Measurements from ENCODE around the gene RNF11.

Gene RNF11

DNA sequence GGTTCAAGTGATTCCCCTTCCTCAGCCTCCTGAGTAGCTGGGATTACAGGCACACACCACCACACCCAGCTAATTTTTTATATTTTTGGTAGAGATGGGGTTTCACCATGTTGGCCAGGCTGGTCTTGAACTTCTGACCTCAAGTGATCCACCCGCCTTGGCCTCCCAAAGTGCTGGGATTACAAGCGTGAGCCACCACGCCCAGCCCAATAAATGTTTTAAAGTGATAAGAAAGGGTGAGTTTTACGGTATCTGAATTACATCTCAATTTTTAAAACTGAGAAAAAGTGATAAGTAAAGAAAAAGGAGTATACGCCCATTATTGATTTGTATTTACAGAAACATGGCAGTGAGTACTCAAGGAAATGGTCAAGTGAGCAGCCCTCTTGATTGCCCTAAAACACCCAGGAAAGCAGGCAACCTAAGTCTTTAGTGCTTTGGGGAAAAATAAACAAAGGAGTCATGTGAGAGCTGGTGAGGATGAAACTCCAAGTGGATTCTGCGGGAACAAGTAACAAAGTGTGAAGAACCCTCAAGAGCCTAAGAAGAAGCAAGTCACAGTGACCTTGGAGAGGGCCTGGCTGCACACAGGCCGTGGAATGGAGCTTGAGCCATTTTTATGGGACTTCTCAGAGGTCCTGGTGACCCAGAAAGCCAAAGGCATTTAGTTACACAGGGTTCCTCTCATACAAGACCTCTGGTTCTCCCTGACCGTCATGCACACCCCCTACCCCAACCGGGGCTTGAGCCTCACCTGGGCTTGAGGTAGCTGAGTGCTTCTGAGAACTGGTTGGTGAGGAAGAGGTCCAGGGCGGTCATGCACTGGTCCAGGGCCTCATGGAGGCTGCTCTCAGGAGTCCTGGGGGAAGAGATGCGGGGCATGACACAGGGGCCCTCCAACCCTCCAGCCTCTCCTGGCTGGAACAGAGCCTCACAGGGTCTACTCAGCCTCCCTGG is 85.2 kb downstream of the RNF11 start:
- TF ChIP-seq POLR2A (IDR thresholded peaks at IDR 0.05; ENCODE audit: low read depth, low read length) = no peak
- no peak for TF ChIP-seq POLR2AphosphoS5 (IDR thresholded peaks at IDR 0.05; ENCODE audit: low read depth, low read length)
- TF ChIP-seq TAF1 (IDR thresholded peaks at IDR 0.05; ENCODE audit: borderline replicate concordance, low read depth, low read length) = no peak
- no peak for DNase-seq (ENCODE audit: insufficient read length)
- no peak for FAIRE-seq

DNA sequence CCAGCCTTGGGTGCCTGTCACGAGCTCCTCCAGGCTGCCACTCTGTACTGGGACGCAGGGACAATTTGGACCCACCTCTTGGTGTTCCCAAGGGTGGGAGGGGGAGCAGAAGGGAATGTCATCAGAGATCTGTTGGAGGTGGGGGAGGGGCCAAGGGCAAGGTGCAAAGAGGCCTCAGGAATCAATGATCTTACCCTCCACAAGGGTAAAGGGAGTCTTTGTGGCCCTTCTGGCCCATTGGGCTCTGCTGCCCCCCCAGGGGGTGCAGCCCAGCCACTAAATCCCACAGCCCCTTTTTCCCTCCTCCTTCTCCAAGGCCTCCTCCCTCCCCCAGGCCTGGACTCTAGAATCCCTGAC is 85.8 kb downstream of the RNF11 start:
- DNase-seq (ENCODE audit: insufficient read length) (no peak), FAIRE-seq (no peak)
- TF ChIP-seq POLR2AphosphoS5 (IDR thresholded peaks at IDR 0.05; ENCODE audit: low read depth, low read length) = no peak
- TF ChIP-seq TAF1 (IDR thresholded peaks at IDR 0.05; ENCODE audit: borderline replicate concordance, low read depth, low read length) = no peak
- no peak for TF ChIP-seq POLR2A (IDR thresholded peaks at IDR 0.05; ENCODE audit: low read depth, low read length)

DNA sequence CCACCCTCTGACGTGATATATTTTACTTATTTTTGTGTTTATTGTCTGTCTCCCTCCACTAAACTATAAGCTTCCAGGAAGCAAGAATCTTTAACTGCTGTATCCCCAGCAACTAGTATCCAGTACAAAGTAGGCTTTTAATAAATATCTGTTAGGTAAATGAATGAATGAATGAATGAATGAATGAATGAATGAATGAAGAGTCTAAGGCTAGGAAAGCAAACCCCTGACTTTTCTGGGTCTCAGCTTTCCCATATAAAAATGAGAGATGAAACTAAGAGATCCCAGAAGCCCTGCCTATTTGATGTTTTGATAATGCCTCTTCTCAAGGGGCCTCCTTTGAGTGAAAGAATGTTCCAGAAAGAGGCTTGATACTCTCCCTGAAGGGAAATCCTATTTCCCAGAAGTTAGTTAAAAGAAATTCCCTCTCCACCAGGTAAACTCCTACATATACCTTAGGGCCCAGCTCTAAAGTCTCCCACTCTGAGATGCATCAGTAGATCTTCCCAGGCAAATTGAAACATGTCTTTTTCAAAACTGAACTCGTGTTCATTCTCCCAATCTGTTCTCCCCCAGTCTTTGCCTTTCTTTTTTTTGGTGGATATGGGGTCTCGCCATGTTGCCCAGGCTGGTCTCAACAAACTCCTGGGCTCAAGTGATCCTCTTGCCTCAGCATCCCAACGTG is 86.5 kb downstream of the RNF11 start:
- TF ChIP-seq TAF1 (IDR thresholded peaks at IDR 0.05; ENCODE audit: borderline replicate concordance, low read depth, low read length) (no peak), POLR2AphosphoS5 (IDR thresholded peaks at IDR 0.05; ENCODE audit: low read depth, low read length) (no peak), POLR2A (IDR thresholded peaks at IDR 0.05; ENCODE audit: low read depth, low read length) (no peak)
- no peak for FAIRE-seq
- no peak for DNase-seq (ENCODE audit: insufficient read length)
